Spleen (tissue), 7 donors: ENCODE results near the gene SLC9A4.

ENCODE experiments used
- CTCF ChIP-seq, 11 experiments: fragments of 200-600 bp in 7 of 11; fragments of 450-650 bp in 4 of 11; sonication (generic) in 4 of 11; IDR thresholded peaks in 8 of 11; conservative IDR thresholded peaks in 3 of 11; 1 replicate in 7 of 11; 2 replicates in 4 of 11; pipeline versions ENCODE4 v1.4.0 to v1.8.0; 2016 to 2021; ENCODE audit warnings: antibody characterized with exemption in 11 of 11, inconsistent platforms in 4 of 11, mild to moderate bottlenecking in 1 of 11
- POLR2A ChIP-seq, 3 donors: fragments of 450-650 bp; IDR thresholded peaks; one replicate each; pipeline ENCODE4 v1.5.1; 2017; ENCODE audit warnings: antibody characterized with exemption in 3 of 3, mild to moderate bottlenecking in 1 of 3
- donor health status: DM: no; HTN: no; CAD: no; lungs with moderate emphysema.
- donor health status: DM: no; HTN: no; CAD: no.
- donor health status: DM: no; HTN: no; CAD: no.

- no peak for TF ChIP-seq CTCF (IDR thresholded peaks at IDR 0.05 in 8 of 11, conservative IDR thresholded peaks at IDR 0.05 in 3 of 11)
- TF ChIP-seq POLR2A (IDR thresholded peaks at IDR 0.05), result no peak
Observed at GRCh38 chr2:102451968-102452367, 21.1 kb upstream of the SLC9A4 start.
